WTC11 (cell line): ENCODE results near the gene PET117. TPM values are rescaled to one million over a fixed set of nuclear protein-coding genes. Genes with fewer than 3 reads are reported as not detected.

Experiments used
- ATAC-seq: fragments of 200-7000 bp; cut with Tn5 transposase; 2 replicates; pipeline ENCODE4 v1.10.0; 2021; ENCODE audit warnings: mild to moderate bottlenecking, moderate library complexity
- CTCF ChIA-PET: fragments of 300-600 bp; sonication (Branson Sonifier 250); formaldehyde crosslinking; loops from one replicate; lab custom pipeline; 2021; ENCODE audit warnings: antibody characterized with exemption; lab: Charles Lee
- POLR2A ChIA-PET: fragments of 350-600 bp; sonication (Branson Sonifier 250); formaldehyde crosslinking; loops from one replicate; lab custom pipeline; 2021; ENCODE audit warnings: antibody characterized with exemption; lab: Charles Lee
- DNase-seq: peaks from one replicate; pipeline ENCODE4 v3.0.0; 2021; ENCODE audit warnings: low spot score
- H3K27ac Mint-ChIP-seq: 2 replicates; pipeline ENCODE4 v1.8.0; 2021; ENCODE audit warnings: mixed read lengths
- H3K27me3 Mint-ChIP-seq: 2 replicates; pipeline ENCODE4 v1.8.0; 2021; ENCODE audit warnings: low read depth, mild to moderate bottlenecking, moderate library complexity, mixed read lengths
- H3K36me3 Mint-ChIP-seq: 2 replicates; pipeline ENCODE4 v1.8.0; 2021; ENCODE audit warnings: mixed read lengths
- H3K4me1 Mint-ChIP-seq: 2 replicates; pipeline ENCODE4 v1.8.0; 2022; ENCODE audit warnings: mixed read lengths
- H3K4me3 Mint-ChIP-seq: 2 replicates; pipeline ENCODE4 v1.8.0; 2021; ENCODE audit warnings: mild to moderate bottlenecking, moderate library complexity, mixed read lengths
- H3K9me3 Mint-ChIP-seq: 2 replicates; pipeline ENCODE4 v1.8.0; 2021; ENCODE audit warnings: mixed read lengths
- ATF3 ChIP-seq: sonication (generic); formaldehyde crosslinking; conservative IDR thresholded peaks from 2 replicates; pipeline ENCODE4 v1.8.1; 2022; ENCODE audit warnings: mild to moderate bottlenecking, missing genetic modification reagents
- CREM ChIP-seq: sonication (generic); formaldehyde crosslinking; IDR thresholded peaks from 2 replicates; pipeline ENCODE4 v1.8.1; 2022; ENCODE audit warnings: mild to moderate bottlenecking, missing genetic modification reagents, moderate library complexity
- CTCF ChIP-seq: fragments of 200-600 bp; IDR thresholded peaks from 2 replicates; pipeline ENCODE4 v1.8.0; 2022; ENCODE audit warnings: antibody characterized with exemption
- E2F1 ChIP-seq: sonication (generic); formaldehyde crosslinking; IDR thresholded peaks from 2 replicates; pipeline ENCODE4 v1.8.0; 2022; ENCODE audit warnings: mild to moderate bottlenecking, missing genetic modification reagents
- ESRRA ChIP-seq: sonication (generic); formaldehyde crosslinking; IDR thresholded peaks from 2 replicates; pipeline ENCODE4 v1.8.1; 2022; ENCODE audit warnings: mild to moderate bottlenecking, missing genetic modification reagents, borderline replicate concordance
- GABPB1 ChIP-seq: sonication (generic); formaldehyde crosslinking; IDR thresholded peaks from 2 replicates; pipeline ENCODE4 v1.8.1; 2023; ENCODE audit warnings: mild to moderate bottlenecking, missing genetic modification reagents
- IRF1 ChIP-seq: sonication (generic); formaldehyde crosslinking; IDR thresholded peaks from 2 replicates; pipeline ENCODE4 v1.8.0; 2023; ENCODE audit warnings: missing genetic modification reagents
- JAZF1 ChIP-seq: fragments of 250-450 bp; sonication (Bioruptor Pico); IDR thresholded peaks from 2 replicates; pipeline ENCODE4 v1.9.0; 2021; ENCODE audit warnings: moderate library complexity, mild to moderate bottlenecking, inconsistent platforms
- KAT7 ChIP-seq: sonication (generic); formaldehyde crosslinking; IDR thresholded peaks from 2 replicates; pipeline ENCODE4 v1.8.1; 2023; ENCODE audit warnings: missing genetic modification reagents, mild to moderate bottlenecking, borderline replicate concordance
- MLX ChIP-seq: sonication (generic); formaldehyde crosslinking; IDR thresholded peaks from 2 replicates; pipeline ENCODE4 v1.8.1; 2023; ENCODE audit warnings: mild to moderate bottlenecking, missing genetic modification reagents, moderate library complexity
- MXD4 ChIP-seq: fragments of 250-450 bp; sonication (Bioruptor Pico); IDR thresholded peaks from 2 replicates; pipeline ENCODE4 v1.8.0; 2021; ENCODE audit warnings: mild to moderate bottlenecking, moderate library complexity, borderline replicate concordance
- NR3C1 ChIP-seq: sonication (generic); formaldehyde crosslinking; conservative IDR thresholded peaks from 2 replicates; pipeline ENCODE4 v1.8.1; 2023; ENCODE audit warnings: low read depth, mild to moderate bottlenecking, missing genetic modification reagents
- SMAD3 ChIP-seq: sonication (generic); formaldehyde crosslinking; IDR thresholded peaks from 2 replicates; pipeline ENCODE4 v1.8.0; 2022; ENCODE audit warnings: missing genetic modification reagents, mild to moderate bottlenecking, borderline replicate concordance
- SMAD4 ChIP-seq: sonication (generic); formaldehyde crosslinking; IDR thresholded peaks from 2 replicates; pipeline ENCODE4 v1.8.0; 2022; ENCODE audit warnings: mild to moderate bottlenecking, missing genetic modification reagents
- SP1 ChIP-seq: sonication (generic); formaldehyde crosslinking; conservative IDR thresholded peaks from 2 replicates; pipeline ENCODE4 v1.8.1; 2022; ENCODE audit warnings: missing genetic modification reagents
- TEAD4 ChIP-seq: sonication (generic); formaldehyde crosslinking; IDR thresholded peaks from 2 replicates; pipeline ENCODE4 v1.8.0; 2022; ENCODE audit warnings: mild to moderate bottlenecking, missing genetic modification reagents
- TP53 ChIP-seq: sonication (generic); formaldehyde crosslinking; IDR thresholded peaks from 2 replicates; pipeline ENCODE4 v1.8.1; 2023; ENCODE audit warnings: mild to moderate bottlenecking, missing genetic modification reagents
- USF1 ChIP-seq: sonication (generic); formaldehyde crosslinking; IDR thresholded peaks from 2 replicates; pipeline ENCODE4 v1.8.0; 2022; ENCODE audit warnings: mild to moderate bottlenecking, missing genetic modification reagents
- ZBTB21 ChIP-seq: sonication (generic); formaldehyde crosslinking; IDR thresholded peaks from 2 replicates; pipeline ENCODE4 v1.8.1; 2023; ENCODE audit warnings: mild to moderate bottlenecking, missing genetic modification reagents, borderline replicate concordance
- ZNF138 ChIP-seq: sonication (generic); formaldehyde crosslinking; conservative IDR thresholded peaks from 2 replicates; pipeline ENCODE4 v1.8.1; 2022; ENCODE audit warnings: mild to moderate bottlenecking, moderate library complexity, missing genetic modification reagents
- ZNF281 ChIP-seq: sonication (generic); formaldehyde crosslinking; IDR thresholded peaks from 2 replicates; pipeline ENCODE4 v1.8.0; 2023; ENCODE audit warnings: mild to moderate bottlenecking, missing genetic modification reagents
- ZNF317 ChIP-seq: sonication (generic); formaldehyde crosslinking; IDR thresholded peaks from 2 replicates; pipeline ENCODE4 v1.8.1; 2023; ENCODE audit warnings: low read depth, mild to moderate bottlenecking, moderate library complexity, missing genetic modification reagents, borderline replicate concordance
- ZNF423 ChIP-seq: fragments of 250-450 bp; sonication (Bioruptor Pico); IDR thresholded peaks from 2 replicates; pipeline ENCODE4 v2.1.2; 2022; ENCODE audit warnings: mild to moderate bottlenecking, moderate library complexity
- total RNA-seq: library from RNA; stranded (reverse); gene quantifications from 3 replicates; pipeline ENCODE4 v1.2.3, GENCODE V29; 2021
- TF ChIP-seq, protein P1 (sequence below): sonication (generic); formaldehyde crosslinking; IDR thresholded peaks from 2 replicates; pipeline ENCODE4 v1.8.1; 2023; ENCODE audit warnings: mild to moderate bottlenecking, moderate library complexity, missing genetic modification reagents

Gene PET117
- total RNA-seq, 1 experiment from 2014 or later, result 21.6 TPM

- TF ChIP-seq ATF3 (CRISPR knock-in tag) (no peak), ESRRA (CRISPR knock-in tag) (no peak), SMAD4 (CRISPR knock-in tag) (no peak), SP1 (CRISPR knock-in tag) (no peak)
These were observed 47.2 kb upstream of the PET117 start (continued) for GRCh38 chr20:18090477-18090876.

DNA sequence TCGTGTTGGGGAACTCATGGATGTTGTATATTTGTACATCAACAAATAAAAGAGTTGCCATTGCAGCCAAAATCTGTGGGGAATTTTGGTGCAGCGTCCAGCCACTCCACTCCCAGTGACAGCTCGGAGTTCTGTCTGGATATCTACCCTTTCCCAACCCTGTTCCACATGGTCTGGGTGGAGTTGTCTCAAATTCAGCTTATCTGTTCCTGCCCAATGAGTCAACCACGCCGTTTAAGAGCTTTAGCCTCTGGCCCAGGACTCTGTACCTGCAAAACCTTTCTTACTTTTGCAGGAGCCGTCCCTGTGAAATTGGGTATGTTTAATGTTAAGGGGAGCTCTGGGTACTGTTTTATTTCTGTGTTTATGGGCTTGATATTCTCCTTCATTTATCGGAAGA, 46.0 kb upstream of the PET117 start:
- ChIA-PET POLR2A (no interaction called here), CTCF (interaction anchor here (1.0 to 1.7 kb wide), 2 partner anchors 10 to 34 kb away, joined by 3 read pairs; partner anchors contain the start of gene OVOL2)
- H3K27me3 Mint-ChIP-seq, result peaks cover 4% of the 10 kb centered on the region
- TF ChIP-seq CTCF, result no peak
- TF ChIP-seq TEAD4, result no peak
- no peak for TF ChIP-seq GABPB1 (CRISPR knock-in tag)
- no peak for TF ChIP-seq IRF1 (CRISPR knock-in tag)
- TF ChIP-seq MLX (CRISPR knock-in tag), result no peak
- no peak for TF ChIP-seq ZNF138 (CRISPR knock-in tag)
- no peak for TF ChIP-seq TP53
- no peak for TF ChIP-seq ZBTB21
- TF ChIP-seq E2F1 (CRISPR knock-in tag), result no peak
- no peak for TF ChIP-seq ZNF281
- no peak for TF ChIP-seq JAZF1 (CRISPR knock-in tag)
- TF ChIP-seq KAT7 (CRISPR knock-in tag), result no peak
- no peak overlapping the region for H3K27ac Mint-ChIP-seq
- H3K9me3 Mint-ChIP-seq, result no peaks in the 10 kb centered on the region
- ATAC-seq (no peak), DNase-seq (no peak)
- H3K4me1 Mint-ChIP-seq, result peaks cover 9% of the 10 kb centered on the region
- no peaks in the 10 kb centered on the region for H3K36me3 Mint-ChIP-seq
- H3K4me3 Mint-ChIP-seq, result no peak overlapping the region

DNA sequence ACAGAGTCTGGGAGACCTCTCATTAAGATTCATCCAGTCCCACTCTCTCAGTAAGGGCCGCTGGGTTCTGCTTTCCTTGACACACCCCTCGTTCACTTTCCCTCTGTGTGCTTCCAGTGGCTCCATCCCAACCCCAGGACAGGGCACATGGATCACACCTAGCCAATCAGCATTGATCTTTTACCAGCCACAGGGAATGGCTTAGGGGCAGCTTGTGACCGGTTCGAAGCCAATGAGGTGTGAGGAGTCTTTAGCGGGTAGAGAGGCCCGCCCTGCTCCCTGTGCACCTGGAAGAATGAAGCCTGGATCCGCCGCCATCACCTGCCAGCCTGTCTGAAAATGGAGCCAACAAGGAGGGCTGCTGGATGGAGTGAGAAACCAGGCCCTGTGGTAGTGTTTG, 44.8 kb upstream of the PET117 start:
- no peak for DNase-seq
- POLR2A ChIA-PET, result no interaction called here
- no peak for TF ChIP-seq ESRRA (CRISPR knock-in tag)
- TF ChIP-seq NR3C1 (CRISPR knock-in tag), result no peak
- TF ChIP-seq ZNF317, result no peak
- no peak for TF ChIP-seq MXD4 (CRISPR knock-in tag)
- TF ChIP-seq SMAD3 (CRISPR knock-in tag), result no peak
- TF ChIP-seq ZNF423 (CRISPR knock-in tag), result no peak
- no peak for TF ChIP-seq CREM (CRISPR knock-in tag)
- TF ChIP-seq, protein P1, sequence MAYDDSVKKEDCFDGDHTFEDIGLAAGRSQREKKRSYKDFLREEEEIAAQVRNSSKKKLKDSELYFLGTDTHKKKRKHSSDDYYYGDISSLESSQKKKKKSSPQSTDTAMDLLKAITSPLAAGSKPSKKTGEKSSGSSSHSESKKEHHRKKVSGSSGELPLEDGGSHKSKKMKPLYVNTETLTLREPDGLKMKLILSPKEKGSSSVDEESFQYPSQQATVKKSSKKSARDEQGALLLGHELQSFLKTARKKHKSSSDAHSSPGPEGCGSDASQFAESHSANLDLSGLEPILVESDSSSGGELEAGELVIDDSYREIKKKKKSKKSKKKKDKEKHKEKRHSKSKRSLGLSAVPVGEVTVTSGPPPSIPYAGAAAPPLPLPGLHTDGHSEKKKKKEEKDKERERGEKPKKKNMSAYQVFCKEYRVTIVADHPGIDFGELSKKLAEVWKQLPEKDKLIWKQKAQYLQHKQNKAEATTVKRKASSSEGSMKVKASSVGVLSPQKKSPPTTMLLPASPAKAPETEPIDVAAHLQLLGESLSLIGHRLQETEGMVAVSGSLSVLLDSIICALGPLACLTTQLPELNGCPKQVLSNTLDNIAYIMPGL (CRISPR knock-in tag), result no peak
- no peak for TF ChIP-seq SMAD4 (CRISPR knock-in tag)
- TF ChIP-seq USF1 (CRISPR knock-in tag), result peak; percentile 47; the same call in 1 of the 2 replicates

More for the DNA sequence above, 44.8 kb upstream of the PET117 start:
- Mint-ChIP-seq H3K36me3 (no peaks in the 10 kb centered on the region), H3K27me3 (peaks cover 4% of the 10 kb centered on the region), H3K4me1 (peaks cover 2% of the 10 kb centered on the region; the same call in 1 of the 2 replicates), H3K27ac (no peak overlapping the region), H3K9me3 (no peaks in the 10 kb centered on the region), H3K4me3 (no peak overlapping the region)
- ATAC-seq, result peak; percentile 90
- CTCF ChIA-PET, result no interaction called here
